Ovary (tissue), 9 donors: ENCODE measurements around the gene ZNF844. TPM values are rescaled to one million over a fixed set of nuclear protein-coding genes. Genes with fewer than 3 reads are reported as not detected.

Experiments
- DNase-seq, 5 donors: peaks; one replicate each; pipeline ENCODE4 v3.0.0-alpha.2; 2019 to 2020
- H3K27ac ChIP-seq, 2 donors: fragments of 200-600 bp; one replicate each; pipeline versions ENCODE4 v1.5.1 to v1.8.0; 2019 to 2022
- H3K27me3 ChIP-seq: fragments of 200-600 bp; one replicate; pipeline ENCODE4 v1.8.0; 2022
- H3K36me3 ChIP-seq: fragments of 200-600 bp; sonication (generic); one replicate; pipeline ENCODE4 v1.5.1; 2019
- H3K4me1 ChIP-seq: one replicate; pipeline ENCODE4 v1.8.1; 2013; ENCODE audit warnings: mild to moderate bottlenecking, moderate library complexity; ENCODE audit not compliant: insufficient read depth
- H3K4me3 ChIP-seq: fragments of 200-600 bp; sonication (generic); one replicate; pipeline ENCODE4 v1.5.1; 2017
- H3K9me3 ChIP-seq, 2 donors: fragments of 200-600 bp in 1 of 2; sonication (generic) in 1 of 2; one replicate each; pipeline versions ENCODE4 v1.5.1 to v1.8.1; 2013 to 2019; ENCODE audit warnings: mild to moderate bottlenecking in 1 of 2, moderate library complexity in 1 of 2
- EP300 ChIP-seq: sonication (generic); formaldehyde crosslinking; IDR thresholded peaks from one replicate; pipeline ENCODE4 v1.6.1; 2017; ENCODE audit warnings: antibody characterized with exemption
- POLR2A ChIP-seq: fragments of 450-650 bp; IDR thresholded peaks from one replicate; pipeline ENCODE4 v1.6.1; 2017; ENCODE audit warnings: antibody characterized with exemption, mild to moderate bottlenecking, moderate library complexity
- WGBS, 3 donors: extraction: QIAGEN DNeasy Blood & Tissue Kit in 1 of 3; methylation state at CpG; one replicate each; pipeline versions ENCODE4 v1.1.5 to v1.1.7; 2013 to 2017; 5-methylcytosine and 5-hydroxymethylcytosine counted together
- intact Hi-C, 4 donors: fragments of 100-400 bp; cut with DNase I; formaldehyde crosslinking; loops; one replicate each; pipeline versions ENCODE4 v1.11.0 to v1.15.1; 2022 to 2023
- polyA plus RNA-seq, 2 donors: library from polyadenylated mRNA; stranded (reverse); fragments of 200-250 nt in 1 of 2; fragments of 350-450 nt in 1 of 2; fragmentation: Illumina TruSeq in 1 of 2; extraction: RNeasy Lipid Tissue Mini Kit (QIAGEN cat#74804) in 1 of 2; gene quantifications; one replicate each; pipeline ENCODE4 v1.2.3, GENCODE V29; 2013 to 2014
- total RNA-seq, 7 donors: library from RNA; depleted of rRNA in 2 of 7; stranded (reverse); fragments of >200 nt in 2 of 7; fragmentation: NEBNext Ultra II Directional in 3 of 7; extraction: Animal tissue kit (Norgen Biotek cat#: 25700) in 3 of 7; gene quantifications; one replicate each; pipeline versions ENCODE4 v1.1.0 to v1.2.4, GENCODE V29; 2016 to 2023
- TF ChIP-seq, protein P1 (sequence below), 3 donors: fragments of 450-650 bp in 2 of 3; fragments of 200-600 bp in 1 of 3; IDR thresholded peaks; one replicate each; pipeline versions ENCODE4 v1.5.1 to v1.8.0; 2016 to 2022; ENCODE audit warnings: antibody characterized with exemption in 3 of 3, mild to moderate bottlenecking in 1 of 3
- donor health status: DM: no; HTN: no; CAD: no; lungs with moderate emphysema.
- donor health status: DM: no; HTN: no; CAD: no.
- donor health status: Bipolar disorder and iron deficiency.
- donor health status: DM: yes; HTN: yes; CAD: no.
- donor health status: DM: no; HTN: no; CAD: no.
- donor health status: DM: yes; HTN: yes; CAD: no.

Gene ZNF844
- total and polyA plus RNA-seq, 9 donors, result 8.7 to 39.1 (median 16.8) TPM

GRCh38 chr19:12034620-12035019 lies 29.9 kb upstream of the ZNF844 start:
- no peaks in the 10 kb centered on the region for H3K27me3 ChIP-seq
- H3K9me3 ChIP-seq, result no peaks in the 10 kb centered on the region
- no peaks in the 10 kb centered on the region for H3K36me3 ChIP-seq
- 8 to 12% (median 8%) methylated on average over 8 of the region's 8 CpGs for WGBS, 3 donors
- DNase-seq, result no peak
- H3K27ac ChIP-seq, result peak overlapping the region in 1 of 2 donors; percentile 65
- H3K4me1 ChIP-seq, result peaks cover 6% of the 10 kb centered on the region
- intact Hi-C loops, result no loop called here
- TF ChIP-seq, protein P1, sequence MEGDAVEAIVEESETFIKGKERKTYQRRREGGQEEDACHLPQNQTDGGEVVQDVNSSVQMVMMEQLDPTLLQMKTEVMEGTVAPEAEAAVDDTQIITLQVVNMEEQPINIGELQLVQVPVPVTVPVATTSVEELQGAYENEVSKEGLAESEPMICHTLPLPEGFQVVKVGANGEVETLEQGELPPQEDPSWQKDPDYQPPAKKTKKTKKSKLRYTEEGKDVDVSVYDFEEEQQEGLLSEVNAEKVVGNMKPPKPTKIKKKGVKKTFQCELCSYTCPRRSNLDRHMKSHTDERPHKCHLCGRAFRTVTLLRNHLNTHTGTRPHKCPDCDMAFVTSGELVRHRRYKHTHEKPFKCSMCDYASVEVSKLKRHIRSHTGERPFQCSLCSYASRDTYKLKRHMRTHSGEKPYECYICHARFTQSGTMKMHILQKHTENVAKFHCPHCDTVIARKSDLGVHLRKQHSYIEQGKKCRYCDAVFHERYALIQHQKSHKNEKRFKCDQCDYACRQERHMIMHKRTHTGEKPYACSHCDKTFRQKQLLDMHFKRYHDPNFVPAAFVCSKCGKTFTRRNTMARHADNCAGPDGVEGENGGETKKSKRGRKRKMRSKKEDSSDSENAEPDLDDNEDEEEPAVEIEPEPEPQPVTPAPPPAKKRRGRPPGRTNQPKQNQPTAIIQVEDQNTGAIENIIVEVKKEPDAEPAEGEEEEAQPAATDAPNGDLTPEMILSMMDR (IDR thresholded peaks at IDR 0.05), result no peak
- TF ChIP-seq POLR2A, result no peak
- TF ChIP-seq EP300, result no peak
- H3K4me3 ChIP-seq, result peak overlapping the region; percentile 71

DNA sequence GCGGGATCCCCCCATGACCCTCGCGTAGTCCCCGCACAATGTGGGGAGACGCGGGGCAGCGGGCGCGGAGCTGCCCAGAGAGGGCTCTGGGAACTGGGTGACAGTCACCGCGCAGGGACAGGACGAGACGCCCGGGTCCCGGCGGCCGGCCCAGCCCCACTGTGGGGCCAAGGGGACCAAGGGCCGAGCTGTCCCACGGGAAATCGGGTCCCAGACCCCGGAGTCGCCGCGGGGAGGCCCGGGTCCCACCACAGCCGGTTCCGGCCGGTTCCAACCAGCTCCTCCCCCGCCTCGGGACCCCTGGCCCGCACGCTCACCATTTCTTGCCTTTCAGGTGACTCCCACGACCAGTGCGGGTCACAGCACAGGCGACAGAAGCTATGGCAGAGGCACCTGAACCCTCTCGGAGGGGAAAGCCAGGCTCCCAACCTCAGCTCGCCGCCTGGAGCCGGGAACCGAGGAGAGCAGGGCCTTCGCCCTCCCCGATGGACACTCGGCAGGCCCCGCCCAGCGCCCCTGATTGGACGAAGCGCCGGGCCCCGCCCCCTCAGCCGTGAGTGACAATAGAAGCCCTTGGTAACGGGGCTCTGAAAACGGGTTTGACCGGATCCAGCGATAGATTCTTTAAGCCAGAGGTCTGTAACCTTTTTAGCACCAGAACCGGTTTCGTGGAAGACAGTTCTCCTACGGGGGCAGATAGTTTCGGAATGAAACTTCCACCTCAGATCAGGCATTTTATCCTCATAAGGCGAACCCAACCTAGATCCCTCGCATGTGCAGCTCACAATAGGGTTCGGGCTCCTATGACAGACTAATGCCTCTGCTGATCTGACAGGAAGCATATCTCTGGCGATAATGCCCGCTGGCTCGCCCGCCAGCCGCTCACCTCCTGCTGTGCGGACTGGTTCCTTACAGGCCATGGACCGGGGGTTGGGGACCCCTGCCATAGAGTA lies 29.0 kb upstream of the ZNF844 start, which contains the start of gene ZNF433:
ZNF433 (minus strand) TSS at position 460 of the 953 bp plus-strand sequence; CDS start at position 320, 140 bp downstream.
- TF ChIP-seq, protein P1 (IDR thresholded peaks at IDR 0.05), result no peak
- TF ChIP-seq POLR2A, result peak; percentile 65
- TF ChIP-seq EP300, result no peak
- 0 to 1% (median 0%) methylated on average over 58 to 68 of the region's 68 CpGs for WGBS, 3 donors
- intact Hi-C loops, result no loop called here

DNA sequence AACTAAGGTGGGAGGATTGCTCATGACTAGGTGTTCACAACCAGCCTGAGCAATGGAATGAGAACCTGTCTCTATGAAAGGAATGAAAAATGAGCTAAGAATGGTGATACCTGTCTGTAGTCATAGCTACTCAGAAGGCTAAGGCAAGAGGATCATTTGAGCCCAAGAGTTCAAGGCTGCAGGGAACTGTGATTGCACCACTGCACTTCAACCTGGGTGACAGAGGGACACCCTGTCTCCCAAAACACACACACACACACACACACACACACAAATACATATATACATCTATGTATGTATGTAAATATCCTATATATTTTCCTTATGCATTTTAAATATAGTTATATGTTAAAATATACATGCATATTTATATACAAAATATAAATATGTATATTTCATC lies 21.6 kb upstream of the ZNF844 start:
- TF ChIP-seq, protein P1 (IDR thresholded peaks at IDR 0.05), result no peak
- TF ChIP-seq EP300 (no peak), POLR2A (no peak)
- H3K27me3 ChIP-seq, result no peaks in the 10 kb centered on the region
- intact Hi-C loops, result no loop called here
- no peak for DNase-seq
- H3K36me3 ChIP-seq, result no peaks in the 10 kb centered on the region
- no peak overlapping the region for H3K27ac ChIP-seq
- no peak overlapping the region for H3K4me3 ChIP-seq
- H3K9me3 ChIP-seq, result peaks cover 0 to 8% of the 10 kb centered on the region in 2 donors
- H3K4me1 ChIP-seq, result no peaks in the 10 kb centered on the region

More for the DNA sequence above, 29.0 kb upstream of the ZNF844 start, which contains the start of gene ZNF433:
- H3K36me3 ChIP-seq, result no peaks in the 10 kb centered on the region
- H3K27me3 ChIP-seq, result no peaks in the 10 kb centered on the region
- H3K9me3 ChIP-seq, result no peaks in the 10 kb centered on the region
- DNase-seq, result peak; percentile 91 to 96 (median 94)
- peaks cover 6% of the 10 kb centered on the region for H3K4me1 ChIP-seq
- H3K4me3 ChIP-seq, result peak within 1 kb of the TSS; percentile 71
- peak within 1 kb of the TSS; percentile 56 to 65 for H3K27ac ChIP-seq

DNA sequence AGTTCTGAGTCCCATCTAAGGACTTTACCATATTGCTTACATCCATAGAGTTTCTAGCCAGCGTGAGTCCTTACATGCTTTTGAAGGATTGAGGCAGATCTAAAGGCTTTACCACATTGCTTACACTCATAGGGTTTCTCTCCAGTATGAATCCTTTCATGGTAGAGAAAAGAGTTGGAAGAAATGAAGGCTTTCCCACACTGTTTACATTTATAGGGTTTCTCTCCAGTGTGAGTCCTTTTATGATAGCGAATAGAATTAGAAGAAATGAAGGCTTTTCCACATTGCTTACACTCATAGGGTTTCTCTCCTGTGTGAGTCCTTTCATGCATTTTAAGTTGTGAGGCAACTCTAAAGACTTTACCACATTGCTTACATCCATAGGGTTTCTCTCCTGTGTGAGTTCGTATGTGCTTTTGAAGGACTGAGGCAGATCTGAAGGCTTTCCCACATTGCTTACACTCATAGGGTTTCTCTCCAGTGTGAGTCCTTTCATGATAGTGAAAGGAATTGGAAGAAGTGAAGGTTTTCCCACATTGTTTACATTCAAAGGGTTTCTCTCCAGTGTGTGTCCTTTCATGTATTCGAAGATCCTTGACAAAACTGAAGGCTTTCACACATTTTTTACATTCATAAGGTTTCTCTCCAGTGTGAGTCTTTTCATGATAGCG lies 20.6 kb upstream of the ZNF844 start:
- H3K4me1 ChIP-seq, result no peaks in the 10 kb centered on the region
- 96 to 98% (median 97%) methylated on average over 5 of the region's 5 CpGs for WGBS, 3 donors
- H3K27ac ChIP-seq, result no peak overlapping the region
- peaks cover 0 to 8% of the 10 kb centered on the region in 2 donors for H3K9me3 ChIP-seq
- H3K27me3 ChIP-seq, result no peaks in the 10 kb centered on the region
- intact Hi-C loops, result no loop called here
- TF ChIP-seq EP300, result no peak
- TF ChIP-seq, protein P1 (IDR thresholded peaks at IDR 0.05), result no peak
- no peak for TF ChIP-seq POLR2A
- no peaks in the 10 kb centered on the region for H3K36me3 ChIP-seq
- no peak for DNase-seq
- H3K4me3 ChIP-seq, result no peak overlapping the region
